ENCODE data around the gene SIRPD. TPM values are rescaled to one million over a fixed set of nuclear protein-coding genes. Genes with fewer than 3 reads are reported as not detected.
"Not testable (repeated sequence)": the region's sequence is repeated elsewhere in the genome, so short reads cannot be mapped to it uniquely, and the experiment has no call there.

Gene SIRPD
- polyA plus RNA-seq, result 0.19 TPM
- long read RNA-seq, donor 1, result 0 reads
- long read RNA-seq, donor 2, result 0 reads
- long read RNA-seq, donor 3, result 0 reads
- long read RNA-seq, donor 4, result 0 reads
- long read RNA-seq, donor 5, result 0 reads
- long read RNA-seq, donor 6, result 0 reads
- long read RNA-seq, donor 7, result 0 reads
- long read RNA-seq, donor 8, result 0 reads
- long read RNA-seq, donor 9, result 0 reads
- long read RNA-seq, donor 10, result 0 reads
- long read RNA-seq, donor 11, result 0 reads

GRCh38 chr20:1557605-1558004 is at the start of gene SIRPD:
TSS of gene SIRPD (minus strand) at chr20:1557705. CDS start at chr20:1557653, 52 bp downstream.
- Histone ChIP-seq H3K9me3 (ENCODE audit: control insufficient read depth, low read depth, low read length) (no peaks in the 10 kb centered on the region), H3K27me3 (ENCODE audit: control insufficient read depth, insufficient read depth, low read length) (peaks cover 2% of the 10 kb centered on the region), H3K4me1 (ENCODE audit: control insufficient read depth, insufficient read depth, low read length) (no peaks in the 10 kb centered on the region), H3K4me3 (ENCODE audit: low read length) (no peak within 1 kb of the TSS), H3K27ac (ENCODE audit: low read length) (no peak within 1 kb of the TSS), H3K36me3 (ENCODE audit: control insufficient read depth, insufficient read depth, low read length) (no peaks in the 10 kb centered on the region)
- WGBS (ENCODE audit: insufficient coverage, low lambda C conversion rate), result 100% methylated on average over 1 of the region's 2 CpGs
- DNase-seq, result no peak

- no peak for DNase-seq
- Histone ChIP-seq H3K4me3 (ENCODE audit: low read length) (no peak overlapping the region), H3K4me1 (ENCODE audit: control insufficient read depth, insufficient read depth, low read length) (no peaks in the 10 kb centered on the region), H3K9me3 (ENCODE audit: control insufficient read depth, low read depth, low read length) (no peaks in the 10 kb centered on the region), H3K27ac (ENCODE audit: low read length) (no peak overlapping the region), H3K36me3 (ENCODE audit: control insufficient read depth, insufficient read depth, low read length) (no peaks in the 10 kb centered on the region), H3K27me3 (ENCODE audit: control insufficient read depth, insufficient read depth, low read length) (no peaks in the 10 kb centered on the region)
- WGBS (ENCODE audit: insufficient coverage, low lambda C conversion rate), result no CpG with 5 or more reads among the region's 5 CpGs
Measured at GRCh38 chr20:1600736-1601135, 43.2 kb upstream of the SIRPD start.

DNA sequence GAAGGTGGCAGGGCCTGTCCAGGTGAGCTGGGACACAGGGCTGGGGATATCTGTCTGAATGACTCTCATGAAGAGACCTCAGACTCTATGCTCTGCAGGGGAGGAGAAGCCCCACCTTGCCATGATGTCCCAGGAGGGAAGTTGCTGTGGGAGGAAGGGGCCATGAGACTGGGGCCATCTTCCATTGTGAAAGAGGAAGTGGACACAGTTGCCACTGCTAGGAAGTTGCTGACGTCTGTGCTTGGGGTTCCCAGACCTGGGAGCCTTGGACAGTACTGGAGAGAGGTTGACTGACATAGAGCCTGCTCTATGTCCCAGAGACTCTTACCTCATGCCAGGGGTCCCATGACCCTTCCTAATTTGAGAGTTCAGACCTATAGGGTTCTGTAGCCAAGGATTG is 37.8 kb upstream of the SIRPD start:
- H3K4me1 ChIP-seq (ENCODE audit: control insufficient read depth, insufficient read depth, low read length), result no peaks in the 10 kb centered on the region
- DNase-seq, result no peak
- WGBS (ENCODE audit: insufficient coverage, low lambda C conversion rate), result no CpG with 5 or more reads among the region's 1 CpG
- no peaks in the 10 kb centered on the region for H3K36me3 ChIP-seq (ENCODE audit: control insufficient read depth, insufficient read depth, low read length)
- no peak overlapping the region for H3K27ac ChIP-seq (ENCODE audit: low read length)
- H3K27me3 ChIP-seq (ENCODE audit: control insufficient read depth, insufficient read depth, low read length), result no peaks in the 10 kb centered on the region
- no peak overlapping the region for H3K4me3 ChIP-seq (ENCODE audit: low read length)
- no peaks in the 10 kb centered on the region for H3K9me3 ChIP-seq (ENCODE audit: control insufficient read depth, low read depth, low read length)

- H3K4me1 ChIP-seq (ENCODE audit: control insufficient read depth, insufficient read depth, low read length), result no peaks in the 10 kb centered on the region
- no peak overlapping the region for H3K27ac ChIP-seq (ENCODE audit: low read length)
- WGBS (ENCODE audit: insufficient coverage, low lambda C conversion rate), result no CpG with 5 or more reads among the region's 9 CpGs
- no peaks in the 10 kb centered on the region for H3K36me3 ChIP-seq (ENCODE audit: control insufficient read depth, insufficient read depth, low read length)
- no peak overlapping the region for H3K4me3 ChIP-seq (ENCODE audit: low read length)
- DNase-seq, result no peak
- no peaks in the 10 kb centered on the region for H3K9me3 ChIP-seq (ENCODE audit: control insufficient read depth, low read depth, low read length)
- H3K27me3 ChIP-seq (ENCODE audit: control insufficient read depth, insufficient read depth, low read length), result no peaks in the 10 kb centered on the region
Measured at GRCh38 chr20:1588533-1589460, 31.3 kb upstream of the SIRPD start.

- H3K4me3 ChIP-seq (ENCODE audit: low read length), result no peak overlapping the region
- H3K4me1 ChIP-seq (ENCODE audit: control insufficient read depth, insufficient read depth, low read length), result no peaks in the 10 kb centered on the region
- H3K36me3 ChIP-seq (ENCODE audit: control insufficient read depth, insufficient read depth, low read length), result no peaks in the 10 kb centered on the region
- H3K27ac ChIP-seq (ENCODE audit: low read length), result no peak overlapping the region
- no CpG with 5 or more reads among the region's 3 CpGs for WGBS (ENCODE audit: insufficient coverage, low lambda C conversion rate)
- DNase-seq, result no peak
- H3K27me3 ChIP-seq (ENCODE audit: control insufficient read depth, insufficient read depth, low read length), result no peaks in the 10 kb centered on the region
- no peaks in the 10 kb centered on the region for H3K9me3 ChIP-seq (ENCODE audit: control insufficient read depth, low read depth, low read length)
Measured at GRCh38 chr20:1587781-1588532, 30.5 kb upstream of the SIRPD start.

- Histone ChIP-seq H3K27ac (ENCODE audit: low read length) (no peak overlapping the region), H3K9me3 (ENCODE audit: control insufficient read depth, low read depth, low read length) (no peaks in the 10 kb centered on the region), H3K36me3 (ENCODE audit: control insufficient read depth, insufficient read depth, low read length) (no peaks in the 10 kb centered on the region), H3K27me3 (ENCODE audit: control insufficient read depth, insufficient read depth, low read length) (no peaks in the 10 kb centered on the region), H3K4me1 (ENCODE audit: control insufficient read depth, insufficient read depth, low read length) (no peaks in the 10 kb centered on the region), H3K4me3 (ENCODE audit: low read length) (no peak overlapping the region)
- 83% methylated on average over 1 of the region's 6 CpGs for WGBS (ENCODE audit: insufficient coverage, low lambda C conversion rate)
- DNase-seq, result no peak
Measured at GRCh38 chr20:1579488-1579887, 22.0 kb upstream of the SIRPD start.

GRCh38 chr20:1577906-1578305 is 20.4 kb upstream of the SIRPD start:
- Histone ChIP-seq H3K27ac (ENCODE audit: low read length) (no peak overlapping the region), H3K4me3 (ENCODE audit: low read length) (no peak overlapping the region), H3K9me3 (ENCODE audit: control insufficient read depth, low read depth, low read length) (no peaks in the 10 kb centered on the region), H3K4me1 (ENCODE audit: control insufficient read depth, insufficient read depth, low read length) (no peaks in the 10 kb centered on the region), H3K36me3 (ENCODE audit: control insufficient read depth, insufficient read depth, low read length) (no peaks in the 10 kb centered on the region), H3K27me3 (ENCODE audit: control insufficient read depth, insufficient read depth, low read length) (no peaks in the 10 kb centered on the region)
- no CpG with 5 or more reads among the region's 4 CpGs for WGBS (ENCODE audit: insufficient coverage, low lambda C conversion rate)
- no peak for DNase-seq

DNA sequence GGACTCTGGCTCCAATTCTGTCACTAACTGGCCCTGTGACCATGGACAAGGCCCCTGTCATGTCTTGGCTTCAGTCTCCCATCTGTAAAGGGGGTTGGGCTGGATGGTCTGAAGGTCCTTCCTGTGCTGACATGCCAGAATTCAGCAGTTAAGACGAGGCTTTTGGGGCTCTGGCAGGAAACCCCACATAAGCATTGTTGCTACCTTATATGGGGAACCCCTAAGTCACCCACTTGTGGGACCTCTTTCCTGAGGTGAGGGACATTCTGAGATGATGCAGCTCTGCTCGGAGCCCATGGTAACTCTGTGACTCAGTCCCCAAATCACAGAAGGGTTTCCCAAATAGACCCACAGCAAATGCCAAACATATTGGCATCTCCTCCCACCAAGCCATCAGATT is 19.8 kb upstream of the SIRPD start:
- not testable (repeated sequence) for H3K4me3 ChIP-seq (ENCODE audit: low read length); H3K27ac ChIP-seq (ENCODE audit: low read length); H3K9me3 ChIP-seq (ENCODE audit: control insufficient read depth, low read depth, low read length); H3K4me1 ChIP-seq (ENCODE audit: control insufficient read depth, insufficient read depth, low read length); H3K27me3 ChIP-seq (ENCODE audit: control insufficient read depth, insufficient read depth, low read length); DNase-seq; H3K36me3 ChIP-seq (ENCODE audit: control insufficient read depth, insufficient read depth, low read length)
- no CpG with 5 or more reads among the region's 2 CpGs for WGBS (ENCODE audit: insufficient coverage, low lambda C conversion rate)

- no peak for DNase-seq
- H3K9me3 ChIP-seq (ENCODE audit: control insufficient read depth, low read depth, low read length), result no peaks in the 10 kb centered on the region
- H3K27ac ChIP-seq (ENCODE audit: low read length), result no peak overlapping the region
- H3K36me3 ChIP-seq (ENCODE audit: control insufficient read depth, insufficient read depth, low read length), result no peaks in the 10 kb centered on the region
- WGBS (ENCODE audit: insufficient coverage, low lambda C conversion rate), result no CpG with 5 or more reads among the region's 3 CpGs
- no peaks in the 10 kb centered on the region for H3K4me1 ChIP-seq (ENCODE audit: control insufficient read depth, insufficient read depth, low read length)
- H3K27me3 ChIP-seq (ENCODE audit: control insufficient read depth, insufficient read depth, low read length), result no peaks in the 10 kb centered on the region
- H3K4me3 ChIP-seq (ENCODE audit: low read length), result no peak overlapping the region
Measured at GRCh38 chr20:1576641-1577040, 19.1 kb upstream of the SIRPD start.

GRCh38 chr20:1576003-1576402 is 18.5 kb upstream of the SIRPD start:
- not testable (repeated sequence) for DNase-seq; H3K9me3 ChIP-seq (ENCODE audit: control insufficient read depth, low read depth, low read length); H3K27ac ChIP-seq (ENCODE audit: low read length); H3K36me3 ChIP-seq (ENCODE audit: control insufficient read depth, insufficient read depth, low read length); H3K4me3 ChIP-seq (ENCODE audit: low read length); H3K27me3 ChIP-seq (ENCODE audit: control insufficient read depth, insufficient read depth, low read length); H3K4me1 ChIP-seq (ENCODE audit: control insufficient read depth, insufficient read depth, low read length)
- WGBS (ENCODE audit: insufficient coverage, low lambda C conversion rate), result no CpG with 5 or more reads among the region's 1 CpG

All from large intestine (tissue), 12 donors.